H9 (cell line): ENCODE data around the gene RFNG. TPM values are rescaled to one million over a fixed set of nuclear protein-coding genes. Genes with fewer than 3 reads are reported as not detected.
A peak's percentile ranks its signal among the peaks of the same experiment; 100 is the strongest.

ENCODE experiments used
- DNase-seq: peaks from one replicate; pipeline ENCODE4 v3.0.0-alpha.2; 2017
- H2AFZ ChIP-seq: one replicate; pipeline ENCODE4 v1.6.1; 2013; ENCODE audit warnings: mild to moderate bottlenecking, low read length, control low read depth, moderate library complexity
- H2AK5ac ChIP-seq: 2 replicates; pipeline ENCODE4 v1.6.1; 2013; ENCODE audit warnings: low read length, control low read depth, mixed read lengths; ENCODE audit not compliant: insufficient read length
- H2BK120ac ChIP-seq: one replicate; pipeline ENCODE4 v1.6.1; 2013; ENCODE audit warnings: low read depth, mild to moderate bottlenecking, low read length, control low read depth, inconsistent platforms; ENCODE audit not compliant: poor library complexity, severe bottlenecking
- H2BK12ac ChIP-seq: 2 replicates; pipeline ENCODE4 v1.6.1; 2013; ENCODE audit warnings: low read length, control low read depth, mixed read lengths, low read depth; ENCODE audit not compliant: insufficient read length
- H2BK15ac ChIP-seq: 2 replicates; pipeline ENCODE4 v1.6.1; 2013; ENCODE audit warnings: low read depth, low read length, control low read depth
- H2BK20ac ChIP-seq: one replicate; pipeline ENCODE4 v1.6.1; 2013; ENCODE audit warnings: low read depth, mild to moderate bottlenecking, low read length, control low read depth, inconsistent platforms; ENCODE audit not compliant: poor library complexity, severe bottlenecking
- H2BK5ac ChIP-seq: 2 replicates; pipeline ENCODE4 v1.6.1; 2013; ENCODE audit warnings: low read length, control low read depth, mixed read lengths; ENCODE audit not compliant: insufficient read length
- H3K14ac ChIP-seq: 2 replicates; pipeline ENCODE4 v1.6.1; 2013; ENCODE audit warnings: low read length, control low read depth; ENCODE audit not compliant: insufficient read depth
- H3K18ac ChIP-seq: 2 replicates; pipeline ENCODE4 v1.6.1; 2013; ENCODE audit warnings: low read depth, mild to moderate bottlenecking, mixed read lengths, low read length, control low read depth; ENCODE audit not compliant: insufficient read length
- H3K23ac ChIP-seq: 2 replicates; pipeline ENCODE4 v1.6.1; 2013; ENCODE audit warnings: low read length, control low read depth, mixed read lengths, low read depth; ENCODE audit not compliant: insufficient read length
- H3K23me2 ChIP-seq: 2 replicates; pipeline ENCODE4 v1.6.1; 2013; ENCODE audit warnings: low read depth, mild to moderate bottlenecking, mixed read lengths, low read length, control low read depth; ENCODE audit not compliant: insufficient read length, poor library complexity, severe bottlenecking
- H3K27ac ChIP-seq: 2 replicates; pipeline ENCODE4 v1.5.1; 2013; ENCODE audit warnings: low read length, control low read depth, mixed read lengths, low read depth; ENCODE audit not compliant: insufficient read length
- H3K27me3 ChIP-seq: 2 replicates; pipeline ENCODE4 v1.6.1; 2013; ENCODE audit warnings: low read length, control low read depth, inconsistent platforms; ENCODE audit not compliant: insufficient read depth
- H3K4ac ChIP-seq: 2 replicates; pipeline ENCODE4 v1.6.1; 2013; ENCODE audit warnings: low read depth, mild to moderate bottlenecking, control low read depth, inconsistent platforms, low read length, moderate library complexity
- H3K4me1 ChIP-seq: 2 replicates; pipeline ENCODE4 v1.6.1; 2013; ENCODE audit warnings: low read length, control low read depth, inconsistent platforms; ENCODE audit not compliant: insufficient read depth
- H3K4me2 ChIP-seq: 2 replicates; pipeline ENCODE4 v1.6.1; 2013; ENCODE audit warnings: low read length, control low read depth, mixed read lengths; ENCODE audit not compliant: insufficient read length, insufficient read depth
- H3K56ac ChIP-seq: 2 replicates; pipeline ENCODE4 v1.6.1; 2013; ENCODE audit warnings: low read depth, mild to moderate bottlenecking, mixed read lengths, low read length, control low read depth; ENCODE audit not compliant: insufficient read length
- H3K79me1 ChIP-seq: 2 replicates; pipeline ENCODE4 v1.6.1; 2013; ENCODE audit warnings: low read depth, mild to moderate bottlenecking, moderate library complexity, low read length, control low read depth, inconsistent platforms; ENCODE audit not compliant: insufficient read depth, poor library complexity, severe bottlenecking
- H3K79me2 ChIP-seq: 2 replicates; pipeline ENCODE4 v1.6.1; 2013; ENCODE audit warnings: low read length, control low read depth, inconsistent platforms; ENCODE audit not compliant: insufficient read depth
- H3K9ac ChIP-seq: 2 replicates; pipeline ENCODE4 v1.6.1; 2013; ENCODE audit warnings: low read length, control low read depth, mixed read lengths; ENCODE audit not compliant: insufficient read length; ENCODE audit errors: extremely low read depth
- H3K9me3 ChIP-seq: one replicate; pipeline ENCODE4 v1.6.1; 2013; ENCODE audit warnings: low read depth, low read length, inconsistent platforms; ENCODE audit not compliant: control insufficient read depth
- H3T11ph ChIP-seq: one replicate; pipeline ENCODE4 v1.6.1; 2013; ENCODE audit warnings: mild to moderate bottlenecking, low read length, control low read depth, inconsistent platforms
- H4K20me1 ChIP-seq: one replicate; pipeline ENCODE4 v1.6.1; 2013; ENCODE audit not compliant: control insufficient read depth, insufficient read length, insufficient read depth
- H4K5ac ChIP-seq: 2 replicates; pipeline ENCODE4 v1.6.1; 2013; ENCODE audit warnings: low read depth, mild to moderate bottlenecking, mixed read lengths, low read length, control low read depth; ENCODE audit not compliant: insufficient read length
- H4K8ac ChIP-seq: replicated peaks from 2 replicates; pipeline ENCODE4 v1.6.1; 2013; ENCODE audit warnings: low read length, control low read depth, mixed read lengths, low read depth; ENCODE audit not compliant: insufficient read length
- H4K91ac ChIP-seq: 2 replicates; pipeline ENCODE4 v1.6.1; 2013; ENCODE audit warnings: low read depth, mild to moderate bottlenecking, moderate library complexity, mixed read lengths, low read length, control low read depth; ENCODE audit not compliant: insufficient read length
- H3K27ac Mint-ChIP-seq, 3 experiments: 2 replicates in 2 of 3; 3 replicates in 1 of 3; pipeline ENCODE4 v1.8.0; 2020 to 2021; ENCODE audit warnings: mixed read lengths in 3 of 3, mild to moderate bottlenecking in 1 of 3, moderate library complexity in 1 of 3
- H3K27me3 Mint-ChIP-seq: 2 replicates; pipeline ENCODE4 v1.8.0; 2021; ENCODE audit warnings: low read depth, mild to moderate bottlenecking, moderate library complexity, mixed read lengths
- H3K36me3 Mint-ChIP-seq, 3 experiments: 2 replicates in 2 of 3; 3 replicates in 1 of 3; pipeline ENCODE4 v1.8.0; 2020 to 2021; ENCODE audit warnings: low read depth in 3 of 3, mixed read lengths in 3 of 3; ENCODE audit not compliant: insufficient read depth in 1 of 3
- H3K4me1 Mint-ChIP-seq, 2 experiments: 2 replicates each; pipeline ENCODE4 v1.8.0; 2020; ENCODE audit warnings: mixed read lengths in 2 of 2
- H3K4me3 Mint-ChIP-seq, 2 experiments: 2 replicates in 1 of 2; 3 replicates in 1 of 2; pipeline ENCODE4 v1.8.0; 2020 to 2021; ENCODE audit warnings: mild to moderate bottlenecking in 2 of 2, mixed read lengths in 2 of 2, moderate library complexity in 1 of 2
- H3K9me3 Mint-ChIP-seq, 2 experiments: 2 replicates in 1 of 2; 3 replicates in 1 of 2; pipeline ENCODE4 v1.8.0; 2020; ENCODE audit warnings: mild to moderate bottlenecking in 2 of 2, mixed read lengths in 2 of 2, moderate library complexity in 1 of 2
- CTCF ChIP-seq: fragments of 200-600 bp; sonication (generic); conservative IDR thresholded peaks from 3 replicates; pipeline ENCODE4 v1.8.0; 2021; ENCODE audit warnings: antibody characterized with exemption, mild to moderate bottlenecking
- WGBS: extraction: QIAGEN DNeasy Blood & Tissue Kit; methylation state at CpG from one replicate; pipeline ENCODE4 v1.1.7; 2013; ENCODE audit warnings: missing lambda C conversion rate, low lambda C conversion rate, mixed read lengths; ENCODE audit not compliant: insufficient read length; ENCODE audit errors: extremely low coverage; 5-methylcytosine and 5-hydroxymethylcytosine counted together
- total RNA-seq: library from RNA; stranded (reverse); gene quantifications from 2 replicates; pipeline ENCODE4 v1.2.1, GENCODE V29; 2021

RFNG gene
- total RNA-seq, 1 experiment from 2014 or later = 34.0 TPM

DNA sequence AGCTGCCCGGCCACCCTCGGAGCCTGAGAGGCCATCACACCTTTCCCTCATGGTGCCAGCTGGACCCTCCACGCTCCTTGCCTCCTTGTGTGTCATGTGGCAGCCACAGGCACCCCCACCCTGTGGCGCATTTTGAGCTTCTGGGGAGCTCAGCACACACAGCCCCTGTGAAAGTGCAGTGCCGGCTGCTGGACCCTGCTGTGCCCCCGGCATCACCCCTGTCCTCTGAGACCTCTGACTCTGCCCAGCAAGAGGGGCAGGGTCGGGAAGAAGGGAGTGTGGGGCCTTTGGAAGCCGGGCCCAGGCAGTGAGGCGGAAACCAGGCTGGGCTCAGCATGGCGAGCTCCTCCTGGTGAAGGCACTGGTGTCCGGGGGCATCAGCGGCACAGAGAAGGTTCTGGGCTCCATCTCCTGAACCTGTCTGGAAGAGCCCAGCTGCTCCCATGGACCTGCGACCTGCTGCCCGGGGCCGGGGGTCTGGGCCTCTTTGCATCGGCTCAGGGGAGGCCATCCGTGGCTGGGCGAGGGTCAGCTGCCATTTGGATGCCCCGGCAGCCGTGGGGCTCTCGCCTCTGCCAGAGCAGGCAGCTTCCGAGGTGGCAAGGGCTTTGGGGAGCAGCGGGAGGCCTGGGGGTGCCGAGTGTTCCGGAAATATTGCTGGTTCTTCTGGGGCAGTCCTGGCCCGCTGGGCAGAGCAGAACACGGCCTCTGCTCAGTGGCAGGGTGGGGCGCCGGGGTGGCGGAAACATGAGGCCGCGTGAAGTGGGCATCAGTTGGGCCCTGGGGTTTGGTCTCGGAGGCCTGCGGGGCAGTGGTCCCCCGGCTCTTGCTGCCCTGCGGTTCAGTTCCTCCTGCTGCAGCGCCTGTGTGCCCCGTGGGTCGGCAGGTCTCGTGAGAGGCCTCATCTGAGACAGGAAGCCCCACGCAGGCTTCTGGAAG lies 46.8 kb downstream of the RFNG start:
- no peak overlapping the region for H2BK5ac ChIP-seq
- no peak overlapping the region for H3K18ac ChIP-seq
- no peaks in the 10 kb centered on the region for H3K9me3 Mint-ChIP-seq
- no peaks in the 10 kb centered on the region for H3K4me1 Mint-ChIP-seq
- H3K36me3 Mint-ChIP-seq = no peaks in the 10 kb centered on the region
- H3K79me1 ChIP-seq = no peaks in the 10 kb centered on the region
- no peak overlapping the region for H3K56ac ChIP-seq
- no peak overlapping the region for H3K4me2 ChIP-seq
- no peaks in the 10 kb centered on the region for H3K4me1 ChIP-seq
- no peak overlapping the region for H2BK15ac ChIP-seq
- no peak overlapping the region for H3K4me3 Mint-ChIP-seq
- no peak overlapping the region for H4K8ac ChIP-seq
- DNase-seq = no peak
- no peak overlapping the region for H2BK12ac ChIP-seq
- H3K27me3 Mint-ChIP-seq = no peaks in the 10 kb centered on the region; the same call in 1 of the 2 replicates
- no peak overlapping the region for H3K4ac ChIP-seq
- no peak overlapping the region for H3K9ac ChIP-seq
- no peak overlapping the region for H2AK5ac ChIP-seq
- H3K27ac Mint-ChIP-seq = peak overlapping the region in 1 of 3 experiments; percentile 82; a peak in 1 of 7 replicates
- no peaks in the 10 kb centered on the region for H3K9me3 ChIP-seq
- no peak overlapping the region for H4K5ac ChIP-seq
- no peak overlapping the region for H4K91ac ChIP-seq
- no peak overlapping the region for H2BK20ac ChIP-seq
- WGBS = no CpG with 5 or more reads among the region's 41 CpGs
- no peaks in the 10 kb centered on the region for H3K23me2 ChIP-seq
- H3K27ac ChIP-seq = no peak overlapping the region
- no peak overlapping the region; the same call in 1 of the 2 replicates for H3K14ac ChIP-seq
- H4K20me1 ChIP-seq = no peaks in the 10 kb centered on the region
- H2BK120ac ChIP-seq = no peak overlapping the region
- H2AFZ ChIP-seq = no peak overlapping the region
- no peaks in the 10 kb centered on the region for H3K27me3 ChIP-seq
- H3K23ac ChIP-seq = no peak overlapping the region
- TF ChIP-seq CTCF = no peak
- H3T11ph ChIP-seq = no peak overlapping the region
- no peaks in the 10 kb centered on the region for H3K79me2 ChIP-seq
